Effector memory CD8-positive, alpha-beta T cell (primary cell): Measurements from ENCODE around the gene TRUB2.
"Not testable (repeated sequence)": the region's sequence is repeated elsewhere in the genome, so short reads cannot be mapped to it uniquely, and the experiment has no call there.

Source experiments
- ATAC-seq: fragments of 150-1000 bp; cut with Tn5 transposase; replicated peaks from 2 replicates; pipeline ENCODE4 v1.10.0; 2021; ENCODE audit warnings: mild to moderate bottlenecking, moderate library complexity
- DNase-seq, 3 experiments: peaks; one replicate each; pipeline ENCODE4 v3.0.0; 2021
- H3K27ac Mint-ChIP-seq, 2 donors: one replicate each; pipeline ENCODE4 v1.8.0; 2022; ENCODE audit warnings: mild to moderate bottlenecking in 2 of 2, mixed read lengths in 2 of 2, moderate library complexity in 2 of 2
- H3K27me3 Mint-ChIP-seq, 2 donors: one replicate each; pipeline ENCODE4 v1.8.0; 2022; ENCODE audit warnings: mixed read lengths in 2 of 2
- H3K36me3 Mint-ChIP-seq: one replicate; pipeline ENCODE4 v1.8.0; 2022; ENCODE audit warnings: mild to moderate bottlenecking, moderate library complexity, mixed read lengths; ENCODE audit not compliant: insufficient read depth
- H3K4me1 Mint-ChIP-seq, 2 donors: one replicate each; pipeline ENCODE4 v1.8.0; 2022; ENCODE audit warnings: low read depth in 2 of 2, mixed read lengths in 2 of 2
- H3K4me3 Mint-ChIP-seq, 2 donors: one replicate each; pipeline ENCODE4 v1.8.0; 2022; ENCODE audit warnings: mild to moderate bottlenecking in 2 of 2, mixed read lengths in 2 of 2, moderate library complexity in 2 of 2
- H3K9me3 Mint-ChIP-seq, 2 donors: one replicate each; pipeline ENCODE4 v1.8.0; 2022; ENCODE audit warnings: mixed read lengths in 2 of 2

The TRUB2 gene

GRCh38 chr9:128358090-128358489 is 35.8 kb upstream of the TRUB2 start:
- Mint-ChIP-seq H3K27ac (no peak overlapping the region), H3K27me3 (no peaks in the 10 kb centered on the region), H3K36me3 (peaks cover 10% of the 10 kb centered on the region), H3K4me1 (peaks cover 5 to 10% of the 10 kb centered on the region in 2 donors), H3K4me3 (no peak overlapping the region), H3K9me3 (no peaks in the 10 kb centered on the region)
- DNase-seq (no peak), ATAC-seq (no peak)

- Mint-ChIP-seq H3K9me3 (no peaks in the 10 kb centered on the region), H3K36me3 (peaks cover 18% of the 10 kb centered on the region), H3K27me3 (no peaks in the 10 kb centered on the region), H3K4me1 (no peaks in the 10 kb centered on the region), H3K27ac (peak overlapping the region in 1 of 2 donors; percentile 55), H3K4me3 (no peak overlapping the region)
- DNase-seq (no peak), ATAC-seq (no peak)
Observed at GRCh38 chr9:128355451-128355850, 33.2 kb upstream of the TRUB2 start.

GRCh38 chr9:128349772-128350171 is 27.5 kb upstream of the TRUB2 start:
- ATAC-seq (no peak), DNase-seq (no peak)
- Mint-ChIP-seq H3K4me3 (no peak overlapping the region), H3K27ac (no peak overlapping the region), H3K4me1 (no peaks in the 10 kb centered on the region), H3K9me3 (no peaks in the 10 kb centered on the region), H3K36me3 (peaks cover 36% of the 10 kb centered on the region), H3K27me3 (no peaks in the 10 kb centered on the region)

GRCh38 chr9:128349125-128349524 is 26.9 kb upstream of the TRUB2 start:
- Mint-ChIP-seq H3K4me1 (no peaks in the 10 kb centered on the region), H3K27me3 (no peaks in the 10 kb centered on the region), H3K36me3 (peaks cover 43% of the 10 kb centered on the region), H3K4me3 (no peak overlapping the region), H3K9me3 (no peaks in the 10 kb centered on the region), H3K27ac (no peak overlapping the region)
- ATAC-seq = no peak
- no peak for DNase-seq

- no peak for ATAC-seq
- no peak for DNase-seq
- Mint-ChIP-seq H3K27me3 (no peaks in the 10 kb centered on the region), H3K27ac (no peak overlapping the region), H3K36me3 (peaks cover 36% of the 10 kb centered on the region), H3K4me3 (no peak overlapping the region), H3K9me3 (no peaks in the 10 kb centered on the region), H3K4me1 (peaks cover 5 to 6% of the 10 kb centered on the region in 2 donors)
Observed at GRCh38 chr9:128344931-128345605, 22.8 kb upstream of the TRUB2 start.

GRCh38 chr9:128343855-128344254 is 21.6 kb upstream of the TRUB2 start:
- DNase-seq (no peak), ATAC-seq (no peak)
- Mint-ChIP-seq H3K27me3 (no peaks in the 10 kb centered on the region), H3K27ac (peak overlapping the region in 1 of 2 donors; percentile 60), H3K9me3 (no peaks in the 10 kb centered on the region), H3K4me1 (peaks cover 5 to 6% of the 10 kb centered on the region in 2 donors), H3K36me3 (peaks cover 34% of the 10 kb centered on the region), H3K4me3 (no peak overlapping the region)

- ATAC-seq (no peak), DNase-seq (no peak)
- Mint-ChIP-seq H3K9me3 (no peaks in the 10 kb centered on the region), H3K27ac (no peak overlapping the region), H3K4me1 (peaks cover 5 to 6% of the 10 kb centered on the region in 2 donors), H3K4me3 (no peak overlapping the region), H3K27me3 (no peaks in the 10 kb centered on the region), H3K36me3 (peaks cover 32% of the 10 kb centered on the region)
Observed at GRCh38 chr9:128342971-128343680, 20.9 kb upstream of the TRUB2 start.

- H3K36me3 Mint-ChIP-seq = peaks cover 19% of the 10 kb centered on the region
- H3K27ac Mint-ChIP-seq = peak overlapping the region; percentile 33 to 70
- H3K9me3 Mint-ChIP-seq = no peaks in the 10 kb centered on the region
- H3K4me1 Mint-ChIP-seq = peaks cover 5 to 6% of the 10 kb centered on the region in 2 donors
- ATAC-seq (peak; percentile 52), DNase-seq (peak; percentile 58 to 69 (median 60))
- H3K27me3 Mint-ChIP-seq = no peaks in the 10 kb centered on the region
- H3K4me3 Mint-ChIP-seq = peak overlapping the region; percentile 84 to 88
Observed at GRCh38 chr9:128341435-128341849, 19.2 kb upstream of the TRUB2 start.

- DNase-seq (no peak), ATAC-seq (no peak)
- H3K27me3 Mint-ChIP-seq = no peaks in the 10 kb centered on the region
- peak overlapping the region; percentile 33 to 70 for H3K27ac Mint-ChIP-seq
- peak overlapping the region; percentile 84 to 88 for H3K4me3 Mint-ChIP-seq
- no peaks in the 10 kb centered on the region for H3K9me3 Mint-ChIP-seq
- peaks cover 5 to 6% of the 10 kb centered on the region in 2 donors for H3K4me1 Mint-ChIP-seq
- H3K36me3 Mint-ChIP-seq = peaks cover 14% of the 10 kb centered on the region
Observed at GRCh38 chr9:128340691-128341434, 18.6 kb upstream of the TRUB2 start.

- Mint-ChIP-seq H3K27me3 (no peaks in the 10 kb centered on the region), H3K27ac (peak within 1 kb of the TSS; percentile 33 to 70), H3K4me3 (peak within 1 kb of the TSS; percentile 84 to 88), H3K9me3 (no peaks in the 10 kb centered on the region), H3K4me1 (peaks cover 5 to 6% of the 10 kb centered on the region in 2 donors), H3K36me3 (peaks cover 13% of the 10 kb centered on the region)
- ATAC-seq (peak; percentile 91), DNase-seq (peak; percentile 72 to 80 (median 73))
Observed at GRCh38 chr9:128339761-128340690, 17.8 kb upstream of the TRUB2 start, which contains the start of gene SLC27A4. Gene SLC27A4, plus strand, starts transcription at chr9:128340527. Its CDS starts 2,606 bp downstream, at chr9:128343133.

GRCh38 chr9:128338852-128339614 is 16.8 kb upstream of the TRUB2 start:
- not testable (repeated sequence) for H3K9me3 Mint-ChIP-seq, H3K36me3 Mint-ChIP-seq, H3K27ac Mint-ChIP-seq, H3K27me3 Mint-ChIP-seq, DNase-seq, ATAC-seq, H3K4me1 Mint-ChIP-seq
- peak overlapping the region; percentile 84 for H3K4me3 Mint-ChIP-seq

GRCh38 chr9:128337936-128338335 is 15.7 kb upstream of the TRUB2 start:
- Mint-ChIP-seq H3K36me3 (peaks cover 4% of the 10 kb centered on the region), H3K4me1 (peaks cover 4 to 6% of the 10 kb centered on the region in 2 donors), H3K27ac (no peak overlapping the region), H3K4me3 (no peak overlapping the region), H3K27me3 (no peaks in the 10 kb centered on the region), H3K9me3 (no peaks in the 10 kb centered on the region)
- ATAC-seq (no peak), DNase-seq (no peak)
